Stimulated activated CD8-positive, alpha-beta memory T cell treated with anti-CD3 and anti-CD28 coated beads, Interleukin-7, amount 100 ng/mL, for 4 hours (primary cell): Measurements from ENCODE around the gene OBSCN.

Experiments used
- DNase-seq, 2 donors: peaks; one replicate each; pipeline ENCODE4 v3.0.0-alpha.2; 2020; ENCODE audit warnings: low read depth in 2 of 2

OBSCN gene

GRCh38 chr1:228413241-228414010 lies 205.6 kb downstream of the OBSCN start:
- no peak for DNase-seq

- DNase-seq: no peak
Observed at GRCh38 chr1:228414511-228415211, 206.8 kb downstream of the OBSCN start.

DNA sequence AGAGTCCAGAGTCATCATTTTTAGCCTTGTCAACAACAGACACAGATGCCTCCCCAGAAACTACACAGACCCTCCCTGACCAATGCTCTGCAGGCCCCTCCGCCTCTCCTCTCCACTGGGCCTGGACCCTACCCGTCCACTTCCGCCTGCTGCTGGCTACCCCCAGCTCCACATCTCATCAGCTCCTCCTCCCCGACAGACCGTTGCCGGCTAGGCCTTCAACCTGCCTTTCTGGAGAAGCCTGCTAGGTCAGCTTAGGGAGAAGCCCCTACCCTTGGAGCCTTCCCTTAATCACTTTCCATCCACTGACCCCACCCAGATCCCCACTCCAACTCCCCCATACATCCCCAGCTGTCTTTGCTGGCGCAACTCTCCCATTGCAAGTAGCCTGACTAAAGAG lies 207.4 kb downstream of the OBSCN start:
- DNase-seq: no peak

DNA sequence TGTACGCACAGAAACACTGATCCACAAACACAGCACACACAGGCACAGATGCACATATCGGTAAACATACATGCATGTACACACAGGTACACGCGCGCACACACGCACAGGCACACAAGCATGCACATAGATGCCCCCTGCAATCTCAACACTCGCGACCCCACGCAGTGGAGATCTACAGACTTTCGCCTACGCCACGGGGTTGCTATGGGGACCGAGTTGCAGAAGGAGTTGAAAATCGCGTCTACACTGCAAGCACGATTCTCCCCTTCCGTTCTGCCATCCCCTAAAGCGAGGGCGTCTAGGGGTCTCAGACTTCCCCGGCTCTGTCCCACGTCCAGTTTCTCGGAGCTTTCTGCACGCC lies 208.0 kb downstream of the OBSCN start:
- DNase-seq: no peak

DNA sequence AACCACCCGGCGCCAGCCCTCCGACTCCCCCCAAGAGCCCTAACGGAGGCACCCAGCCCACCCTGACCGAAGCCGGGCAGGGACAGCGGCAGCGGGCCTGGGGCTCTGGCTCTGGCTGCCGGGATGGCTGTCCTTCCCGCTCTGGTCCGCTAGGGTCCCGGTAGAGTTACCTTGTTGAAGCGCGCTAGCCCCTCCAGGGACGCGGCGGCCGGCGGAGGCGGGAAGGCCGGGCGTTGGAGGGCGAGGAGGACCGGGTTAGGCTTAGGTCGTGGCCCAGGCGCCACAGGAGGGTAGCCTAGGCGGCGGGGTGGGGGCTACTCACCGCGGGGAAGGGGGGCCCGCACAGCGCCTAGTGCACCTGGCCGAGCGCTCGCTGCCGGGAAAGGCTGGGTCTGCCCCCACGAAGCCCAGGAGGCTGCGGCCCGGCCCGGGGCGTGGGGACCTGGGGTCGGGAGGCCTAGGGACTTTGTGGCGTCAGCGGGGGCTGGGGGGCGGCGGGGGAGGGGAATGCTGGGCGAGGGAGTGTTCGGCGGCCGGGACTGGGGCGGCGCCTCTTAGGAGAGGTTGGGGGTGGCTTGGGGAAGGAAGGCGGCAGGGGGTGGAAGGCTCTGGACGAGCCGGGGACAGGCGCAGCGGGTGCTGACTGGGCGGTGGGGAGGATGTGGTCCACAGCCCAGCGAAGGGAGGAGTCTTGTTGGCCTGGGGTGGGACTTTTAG lies 208.5 kb downstream of the OBSCN start, which contains the start of gene TRIM17:
Gene TRIM17 (minus strand): TSS at position 645 of the 717 bp plus-strand sequence. CDS start 1,789 bp downstream, outside the sequence.
- DNase-seq: peak in 1 of 2 donors; percentile 17

GRCh38 chr1:228417061-228417460 lies 209.2 kb downstream of the OBSCN start:
- DNase-seq: no peak

GRCh38 chr1:228417483-228418203 lies 209.8 kb downstream of the OBSCN start:
- DNase-seq: no peak

DNA sequence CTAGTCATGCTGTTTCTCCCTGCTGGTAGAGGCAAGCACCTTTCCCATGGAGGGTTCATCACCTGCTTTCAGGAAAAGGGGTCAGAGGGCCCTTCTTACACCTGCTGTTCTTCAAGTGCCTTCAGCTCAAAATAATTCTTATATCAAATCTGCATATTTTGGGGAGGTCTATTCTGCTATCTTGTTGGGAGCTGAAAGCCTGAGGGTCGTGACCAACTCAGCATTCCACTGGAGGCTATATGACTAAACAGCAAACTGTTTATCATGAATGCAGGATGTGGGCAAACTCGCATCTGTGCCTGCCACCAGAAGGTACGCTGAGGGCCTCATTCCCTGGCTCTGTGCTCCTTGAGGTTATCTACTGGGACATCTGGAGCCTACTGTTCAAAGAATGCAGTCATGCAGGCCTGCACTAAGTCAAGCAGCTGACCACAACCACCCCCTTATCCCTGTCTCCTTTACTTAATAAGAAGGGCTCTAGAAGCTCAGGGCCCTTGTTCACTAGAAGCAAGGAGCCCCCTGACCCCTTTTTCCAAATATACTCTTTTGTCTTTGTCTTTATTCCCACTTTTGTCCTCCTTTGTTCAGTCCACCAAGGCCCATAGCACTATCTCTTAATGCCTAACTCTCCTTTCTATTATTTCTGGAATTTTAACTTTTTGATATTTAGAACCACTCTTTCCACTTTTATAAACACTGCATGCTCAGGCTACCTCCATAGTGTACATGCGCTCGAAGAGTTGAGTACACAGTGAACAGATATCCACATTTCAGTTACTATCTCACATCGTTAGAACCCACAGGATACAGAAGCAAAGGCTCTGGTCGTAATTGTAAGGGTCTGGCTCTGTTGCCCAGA lies 213.4 kb downstream of the OBSCN start:
- DNase-seq: no peak

GRCh38 chr1:228423404-228424053 lies 215.7 kb downstream of the OBSCN start:
- DNase-seq: no peak

- DNase-seq: no peak
Observed at GRCh38 chr1:228424685-228425660, 217.1 kb downstream of the OBSCN start.

DNA sequence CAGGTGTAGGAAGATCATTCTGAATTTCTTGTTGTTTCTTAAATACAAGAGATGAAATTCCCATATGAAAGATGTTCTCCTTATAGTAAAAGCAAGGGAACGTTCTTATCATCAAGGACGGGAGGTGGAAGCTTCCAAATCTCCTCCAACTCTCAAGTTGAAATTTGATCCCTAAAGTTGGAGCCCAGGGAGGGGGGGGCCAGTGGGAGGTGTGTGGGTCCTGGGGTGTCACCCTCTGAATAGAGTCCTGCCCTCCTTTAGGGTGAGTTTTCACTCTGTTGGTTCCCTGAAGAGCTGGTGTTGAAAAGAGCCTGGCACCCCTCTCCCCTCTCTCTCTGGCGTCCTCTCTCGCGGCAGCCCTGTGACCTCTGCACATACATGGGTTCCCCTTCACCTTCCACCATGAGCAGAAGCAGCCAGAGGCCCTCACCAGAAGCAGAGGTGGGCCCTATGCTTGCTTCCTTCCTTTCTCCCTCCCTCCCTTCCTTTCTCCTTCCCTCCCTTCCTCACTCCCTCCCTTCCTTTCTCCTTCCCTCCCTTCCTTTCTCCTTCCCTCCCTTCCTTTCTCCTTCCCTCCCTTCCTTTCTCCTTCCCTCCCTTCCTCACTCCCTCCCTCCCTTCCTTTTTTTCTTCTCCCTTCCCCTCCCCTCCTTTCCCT lies 218.8 kb downstream of the OBSCN start:
- no peak for DNase-seq

GRCh38 chr1:228428412-228428811 lies 220.6 kb downstream of the OBSCN start:
- DNase-seq: no peak
